Central memory CD4-positive, alpha-beta T cell (primary cell): Measurements from ENCODE around the gene EGFL8.
"Not testable (repeated sequence)": the region's sequence is repeated elsewhere in the genome, so short reads cannot be mapped to it uniquely, and the experiment has no call there.

ENCODE experiments used
- DNase-seq: peaks from one replicate; pipeline ENCODE4 v3.0.0; 2022
- total RNA-seq, 3 experiments: gene quantifications; one replicate each; lab custom pipeline; 2026; lab: John Stamatoyannopoulos, UW

EGFL8 gene
- 0.28 to 1.2 (median 0.38) reads per million in 3 experiments for total RNA-seq

GRCh38 chr6:32164295-32164694 lies at the start of gene EGFL8:
EGFL8 (plus strand) TSS chr6:32164595; CDS start chr6:32166166, 1,571 bp downstream.
- no peak for DNase-seq

GRCh38 chr6:32114796-32115195 lies 49.6 kb upstream of the EGFL8 start:
- no peak for DNase-seq

GRCh38 chr6:32115623-32116022 lies 48.8 kb upstream of the EGFL8 start:
- no peak for DNase-seq

- no peak for DNase-seq
Measured at GRCh38 chr6:32116674-32117073, 47.7 kb upstream of the EGFL8 start.

GRCh38 chr6:32117461-32117860 lies 46.9 kb upstream of the EGFL8 start:
- no peak for DNase-seq

- DNase-seq, result peak; percentile 46
Measured at GRCh38 chr6:32118782-32119628, 45.4 kb upstream of the EGFL8 start.

- DNase-seq, result no peak
Measured at GRCh38 chr6:32120573-32121059, 43.8 kb upstream of the EGFL8 start.

GRCh38 chr6:32123681-32124080 lies 40.7 kb upstream of the EGFL8 start:
- no peak for DNase-seq

GRCh38 chr6:32126880-32127279 lies 37.5 kb upstream of the EGFL8 start:
- DNase-seq, result no peak

GRCh38 chr6:32127409-32127716 lies 37.0 kb upstream of the EGFL8 start:
- DNase-seq, result no peak

GRCh38 chr6:32127717-32128592 lies 36.4 kb upstream of the EGFL8 start, which contains the start of gene ATF6B:
ATF6B (minus strand) TSS chr6:32128246; CDS start chr6:32128207, 39 bp downstream.
- peak; percentile 98 for DNase-seq

- DNase-seq, result no peak
Measured at GRCh38 chr6:32128751-32129296, 35.6 kb upstream of the EGFL8 start.

GRCh38 chr6:32129297-32130088 lies 34.9 kb upstream of the EGFL8 start:
- DNase-seq, result no peak

- DNase-seq, result no peak
Measured at GRCh38 chr6:32131439-32131948, 32.9 kb upstream of the EGFL8 start.

- DNase-seq, result no peak
Measured at GRCh38 chr6:32132110-32132509, 32.3 kb upstream of the EGFL8 start.

- DNase-seq, result no peak
Measured at GRCh38 chr6:32133786-32134185, 30.6 kb upstream of the EGFL8 start.

- DNase-seq, result no peak
Measured at GRCh38 chr6:32137454-32137853, 26.9 kb upstream of the EGFL8 start.

GRCh38 chr6:32139590-32139989 lies 24.8 kb upstream of the EGFL8 start:
- no peak for DNase-seq

GRCh38 chr6:32140420-32141046 lies 23.9 kb upstream of the EGFL8 start:
- no peak for DNase-seq

GRCh38 chr6:32144238-32144637 lies 20.2 kb upstream of the EGFL8 start:
- DNase-seq, result not testable (repeated sequence)

- no peak for DNase-seq
Measured at GRCh38 chr6:32146287-32146686, 18.1 kb upstream of the EGFL8 start.

GRCh38 chr6:32146687-32147086 lies 17.7 kb upstream of the EGFL8 start:
- no peak for DNase-seq
